RCC 7860 (cell line): Measurements from ENCODE around the gene SORCS2.

Experiments
- DNase-seq: peaks from one replicate; pipeline ENCODE4 v3.0.0-alpha.2; 2015; ENCODE audit warnings: low spot score
- FAIRE-seq: peaks from 2 replicates; lab custom pipeline; 2012; peaks lifted over from hg19 to GRCh38; lab: Jason Lieb, UNC

The SORCS2 gene

GRCh38 chr4:7299010-7299907 is 106.9 kb downstream of the SORCS2 start:
- DNase-seq = no peak
- FAIRE-seq = no peak

- FAIRE-seq (no peak), DNase-seq (no peak)
Observed at GRCh38 chr4:7299908-7300710, 107.8 kb downstream of the SORCS2 start.

- DNase-seq (no peak), FAIRE-seq (no peak)
Observed at GRCh38 chr4:7300711-7301095, 108.4 kb downstream of the SORCS2 start.

GRCh38 chr4:7301126-7301785 is 108.9 kb downstream of the SORCS2 start:
- no peak for DNase-seq
- FAIRE-seq = no peak

GRCh38 chr4:7301846-7302630 is 109.7 kb downstream of the SORCS2 start:
- FAIRE-seq (no peak), DNase-seq (no peak)

GRCh38 chr4:7302781-7303404 is 110.6 kb downstream of the SORCS2 start:
- FAIRE-seq = no peak

GRCh38 chr4:7303561-7303960 is 111.2 kb downstream of the SORCS2 start:
- no peak for FAIRE-seq
- no peak for DNase-seq

More at GRCh38 chr4:7302781-7303404, 110.6 kb downstream of the SORCS2 start:
- no peak for DNase-seq

- no peak for FAIRE-seq
Observed at GRCh38 chr4:7304436-7304835, 112.1 kb downstream of the SORCS2 start.

GRCh38 chr4:7306021-7306965 is 114.0 kb downstream of the SORCS2 start:
- FAIRE-seq = no peak
- DNase-seq = no peak

More at GRCh38 chr4:7304436-7304835, 112.1 kb downstream of the SORCS2 start:
- DNase-seq = no peak

- no peak for DNase-seq
Observed at GRCh38 chr4:7306986-7307385, 114.6 kb downstream of the SORCS2 start.

GRCh38 chr4:7307394-7308099 is 115.2 kb downstream of the SORCS2 start:
- DNase-seq (no peak), FAIRE-seq (no peak)

More at GRCh38 chr4:7306986-7307385, 114.6 kb downstream of the SORCS2 start:
- no peak for FAIRE-seq

- DNase-seq (no peak), FAIRE-seq (no peak)
Observed at GRCh38 chr4:7309181-7309580, 116.8 kb downstream of the SORCS2 start.

GRCh38 chr4:7309636-7310390 is 117.5 kb downstream of the SORCS2 start:
- DNase-seq = no peak
- FAIRE-seq = no peak

GRCh38 chr4:7310451-7310850 is 118.1 kb downstream of the SORCS2 start:
- DNase-seq = no peak
- FAIRE-seq = no peak

- FAIRE-seq = no peak
- no peak for DNase-seq
Observed at GRCh38 chr4:7311205-7311604, 118.9 kb downstream of the SORCS2 start.

GRCh38 chr4:7312691-7313090 is 120.4 kb downstream of the SORCS2 start:
- no peak for FAIRE-seq
- DNase-seq = no peak

GRCh38 chr4:7313347-7313811 is 121.0 kb downstream of the SORCS2 start:
- FAIRE-seq (no peak), DNase-seq (no peak)
